GM12872 (cell line): Measurements from ENCODE around the gene CARD11.

Experiments
- CTCF ChIP-seq: IDR thresholded peaks from 3 replicates; pipeline ENCODE4 v1.5.1; 2011; ENCODE audit warnings: low read depth, mild to moderate bottlenecking, low read length, moderate library complexity; ENCODE audit not compliant: insufficient read depth

Gene CARD11

GRCh38 chr7:2953588-2954407 is 89.9 kb downstream of the CARD11 start:
- TF ChIP-seq CTCF, result no peak

GRCh38 chr7:2953099-2953498 is 90.6 kb downstream of the CARD11 start:
- no peak for TF ChIP-seq CTCF

- TF ChIP-seq CTCF, result no peak
Observed at GRCh38 chr7:2952316-2952715, 91.4 kb downstream of the CARD11 start.

GRCh38 chr7:2950578-2950977 is 93.1 kb downstream of the CARD11 start:
- no peak for TF ChIP-seq CTCF

GRCh38 chr7:2948749-2949148 is 94.9 kb downstream of the CARD11 start:
- TF ChIP-seq CTCF, result no peak

- TF ChIP-seq CTCF, result no peak
Observed at GRCh38 chr7:2947058-2947780, 96.4 kb downstream of the CARD11 start.

- TF ChIP-seq CTCF, result no peak
Observed at GRCh38 chr7:2945171-2945570, 98.5 kb downstream of the CARD11 start.
